ENCODE results near the gene NMRAL1. TPM values are rescaled to one million over a fixed set of nuclear protein-coding genes. Genes with fewer than 3 reads are reported as not detected.
A peak's percentile ranks its signal among the peaks of the same experiment; 100 is the strongest.

The NMRAL1 gene
- total RNA-seq, 3 donors from 2014 or later (not counting 1 experiment from before 2014, with no cell fraction given), result 66.6 to 71.2 (median 69.8) TPM

GRCh38 chr16:4460936-4461249 lies 13.5 kb downstream of the NMRAL1 start:
- no peaks in the 10 kb centered on the region for H3K27me3 ChIP-seq (ENCODE audit: control insufficient read depth, insufficient read depth, low read length)
- peaks cover 29% of the 10 kb centered on the region for H3K36me3 ChIP-seq (ENCODE audit: control insufficient read depth, insufficient read depth, low read length)
- no peaks in the 10 kb centered on the region for H3K27me3 Mint-ChIP-seq (ENCODE audit: low read depth in 2 of 2)
- WGBS (ENCODE audit: insufficient coverage), result over 99% methylated on average over 5 of the region's 5 CpGs
- H3K4me3 Mint-ChIP-seq, result no peak overlapping the region
- no peak for TF ChIP-seq CTCF (IDR thresholded peaks at IDR 0.05)
- H3K4me1 ChIP-seq (ENCODE audit: control insufficient read depth, insufficient read depth, low read length), result peaks cover 39% of the 10 kb centered on the region
- H3K27ac ChIP-seq (ENCODE audit: low read length), result no peak overlapping the region
- no peaks in the 10 kb centered on the region for H3K9me3 ChIP-seq (ENCODE audit: control insufficient read depth, insufficient read depth, low read length)
- H3K27ac Mint-ChIP-seq, result peak overlapping the region in 1 of 2 donors; percentile 3
- no peak overlapping the region for H3K4me3 ChIP-seq (ENCODE audit: low read length)
- H3K9me3 Mint-ChIP-seq, result no peaks in the 10 kb centered on the region
- peaks cover 26 to 36% of the 10 kb centered on the region in 2 donors for H3K4me1 Mint-ChIP-seq
- intact Hi-C loops (cut with micrococcal nuclease), result no loop called here
- ATAC-seq, result no peak
- no peaks in the 10 kb centered on the region for H3K36me3 Mint-ChIP-seq
- DNase-seq, result no peak

- H3K4me3 Mint-ChIP-seq, result no peak overlapping the region
- H3K36me3 Mint-ChIP-seq, result no peaks in the 10 kb centered on the region
- no peak overlapping the region for H3K27ac ChIP-seq (ENCODE audit: low read length)
- no peak overlapping the region for H3K27ac Mint-ChIP-seq
- no peak overlapping the region for H3K4me3 ChIP-seq (ENCODE audit: low read length)
- no peaks in the 10 kb centered on the region for H3K27me3 ChIP-seq (ENCODE audit: control insufficient read depth, insufficient read depth, low read length)
- intact Hi-C loops (cut with micrococcal nuclease), result no loop called here
- H3K36me3 ChIP-seq (ENCODE audit: control insufficient read depth, insufficient read depth, low read length), result peaks cover 51% of the 10 kb centered on the region
- WGBS (ENCODE audit: insufficient coverage), result 84% methylated on average over 10 of the region's 10 CpGs
- no peak for DNase-seq
- no peak for TF ChIP-seq CTCF (IDR thresholded peaks at IDR 0.05)
- ATAC-seq, result no peak
- peaks cover 20% of the 10 kb centered on the region for H3K4me1 ChIP-seq (ENCODE audit: control insufficient read depth, insufficient read depth, low read length)
- H3K9me3 Mint-ChIP-seq, result no peaks in the 10 kb centered on the region
- peaks cover 13 to 22% of the 10 kb centered on the region in 2 donors for H3K4me1 Mint-ChIP-seq
- no peaks in the 10 kb centered on the region for H3K9me3 ChIP-seq (ENCODE audit: control insufficient read depth, insufficient read depth, low read length)
- no peaks in the 10 kb centered on the region for H3K27me3 Mint-ChIP-seq (ENCODE audit: low read depth in 2 of 2)
Measured at GRCh38 chr16:4455951-4456350, 18.5 kb downstream of the NMRAL1 start.

DNA sequence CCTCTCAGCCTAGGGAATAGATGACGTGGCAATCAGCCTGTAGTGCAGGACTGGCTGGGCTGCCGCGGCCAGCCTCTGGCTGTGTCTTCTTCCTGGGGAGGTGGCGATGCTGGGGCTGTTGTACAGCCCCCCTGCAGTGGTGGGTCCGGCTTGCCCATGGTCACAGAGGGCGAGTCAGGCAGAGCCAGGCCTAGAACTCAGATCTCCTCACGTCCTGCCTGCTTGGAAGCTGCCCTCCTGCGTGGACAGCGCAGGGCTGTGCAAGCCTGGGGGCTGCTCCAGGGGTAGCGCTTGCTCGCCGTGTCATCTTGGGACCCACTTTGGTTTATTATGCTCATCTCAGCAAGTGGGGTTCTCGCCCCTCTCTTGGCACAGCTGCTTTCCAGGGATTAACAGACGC lies 19.3 kb downstream of the NMRAL1 start:
- Mint-ChIP-seq H3K4me1 (peaks cover 12 to 18% of the 10 kb centered on the region in 2 donors), H3K4me3 (no peak overlapping the region), H3K27ac (no peak overlapping the region), H3K9me3 (no peaks in the 10 kb centered on the region), H3K36me3 (no peaks in the 10 kb centered on the region), H3K27me3 (ENCODE audit: low read depth in 2 of 2) (no peaks in the 10 kb centered on the region)
- Histone ChIP-seq H3K4me3 (ENCODE audit: low read length) (no peak overlapping the region), H3K27me3 (ENCODE audit: control insufficient read depth, insufficient read depth, low read length) (no peaks in the 10 kb centered on the region), H3K4me1 (ENCODE audit: control insufficient read depth, insufficient read depth, low read length) (peaks cover 18% of the 10 kb centered on the region), H3K27ac (ENCODE audit: low read length) (no peak overlapping the region), H3K9me3 (ENCODE audit: control insufficient read depth, insufficient read depth, low read length) (no peaks in the 10 kb centered on the region), H3K36me3 (ENCODE audit: control insufficient read depth, insufficient read depth, low read length) (peaks cover 58% of the 10 kb centered on the region)
- intact Hi-C loops (cut with micrococcal nuclease), result no loop called here
- TF ChIP-seq CTCF (IDR thresholded peaks at IDR 0.05), result no peak
- DNase-seq (no peak), ATAC-seq (no peak)
- WGBS (ENCODE audit: insufficient coverage), result 91% methylated on average over 14 of the region's 14 CpGs

DNA sequence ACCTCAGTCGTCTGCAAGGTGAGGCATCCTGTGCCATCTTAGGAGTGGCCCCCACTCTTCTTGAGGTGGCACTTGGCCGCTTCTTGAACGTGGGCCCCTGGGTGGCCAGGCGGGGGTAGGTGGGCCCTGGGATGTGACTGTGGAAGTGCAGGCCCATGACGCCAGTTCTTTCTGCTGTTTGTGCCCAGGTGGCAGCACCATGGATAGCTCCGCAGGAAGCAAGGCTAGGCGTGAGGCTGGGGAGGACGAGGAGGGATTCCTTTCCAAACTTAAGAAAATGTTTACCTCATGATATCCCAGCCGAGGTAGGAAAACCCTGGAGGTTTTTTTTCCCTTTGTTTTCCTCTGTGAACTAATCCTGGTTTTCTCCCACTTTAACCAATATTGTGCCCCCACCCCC lies 19.8 kb downstream of the NMRAL1 start:
- Mint-ChIP-seq H3K27ac (no peak overlapping the region), H3K4me3 (no peak overlapping the region), H3K27me3 (ENCODE audit: low read depth in 2 of 2) (no peaks in the 10 kb centered on the region), H3K9me3 (no peaks in the 10 kb centered on the region), H3K36me3 (no peaks in the 10 kb centered on the region), H3K4me1 (peaks cover 8 to 14% of the 10 kb centered on the region in 2 donors)
- no peaks in the 10 kb centered on the region for H3K27me3 ChIP-seq (ENCODE audit: control insufficient read depth, insufficient read depth, low read length)
- intact Hi-C loops (cut with micrococcal nuclease), result no loop called here
- H3K9me3 ChIP-seq (ENCODE audit: control insufficient read depth, insufficient read depth, low read length), result no peaks in the 10 kb centered on the region
- no peak for ATAC-seq
- no peak for TF ChIP-seq CTCF (IDR thresholded peaks at IDR 0.05)
- 92% methylated on average over 9 of the region's 9 CpGs for WGBS (ENCODE audit: insufficient coverage)
- no peak for DNase-seq
- no peak overlapping the region for H3K4me3 ChIP-seq (ENCODE audit: low read length)
- no peak overlapping the region for H3K27ac ChIP-seq (ENCODE audit: low read length)
- H3K4me1 ChIP-seq (ENCODE audit: control insufficient read depth, insufficient read depth, low read length), result peaks cover 13% of the 10 kb centered on the region
- peaks cover 62% of the 10 kb centered on the region for H3K36me3 ChIP-seq (ENCODE audit: control insufficient read depth, insufficient read depth, low read length)
